HFFc6 (cell line): ENCODE data around the gene PPP2R5C. TPM values are rescaled to one million over a fixed set of nuclear protein-coding genes. Genes with fewer than 3 reads are reported as not detected.

Experiments used
- DNase-seq: peaks from one replicate; pipeline ENCODE4 v3.0.0-alpha.2; 2018
- H3K27ac Mint-ChIP-seq: 2 replicates; pipeline ENCODE4 v1.8.0; 2020; ENCODE audit warnings: mild to moderate bottlenecking, mixed read lengths
- H3K27me3 Mint-ChIP-seq: 2 replicates; pipeline ENCODE4 v1.8.0; 2021; ENCODE audit warnings: mild to moderate bottlenecking, moderate library complexity, mixed read lengths; ENCODE audit not compliant: insufficient read depth
- H3K36me3 Mint-ChIP-seq: 2 replicates; pipeline ENCODE4 v1.8.0; 2021; ENCODE audit warnings: low read depth, mixed read lengths
- H3K4me1 Mint-ChIP-seq: 2 replicates; pipeline ENCODE4 v1.8.0; 2020; ENCODE audit warnings: low read depth, mixed read lengths
- H3K4me3 Mint-ChIP-seq: 2 replicates; pipeline ENCODE4 v1.8.0; 2020; ENCODE audit warnings: mild to moderate bottlenecking, moderate library complexity, mixed read lengths
- H3K9me3 Mint-ChIP-seq: 2 replicates; pipeline ENCODE4 v1.8.0; 2020; ENCODE audit warnings: mild to moderate bottlenecking, mixed read lengths
- CTCF ChIP-seq: fragments of 200-600 bp; sonication (generic); IDR thresholded peaks from 2 replicates; pipeline ENCODE4 v1.5.0; 2021; ENCODE audit warnings: antibody characterized with exemption, mild to moderate bottlenecking
- total RNA-seq, 6 experiments: library from RNA; stranded (reverse); fragmentation: NEBNext Ultra II Directional; extraction: Animal tissue kit (Norgen Biotek cat#: 25700); gene quantifications; 2 replicates in 1 of 6; 3 replicates in 5 of 6; pipeline ENCODE4 v1.2.3, GENCODE V29; 2021

The PPP2R5C gene
- total RNA-seq, 6 experiments from 2014 or later: 108 to 128 (median 122) TPM

- H3K27ac Mint-ChIP-seq: peak overlapping the region; percentile 27; the same call in 1 of the 2 replicates
- peaks cover 3% of the 10 kb centered on the region; the same call in 1 of the 2 replicates for H3K36me3 Mint-ChIP-seq
- DNase-seq: no peak
- no peaks in the 10 kb centered on the region for H3K9me3 Mint-ChIP-seq
- H3K27me3 Mint-ChIP-seq: peaks cover 12% of the 10 kb centered on the region
- no peak for TF ChIP-seq CTCF
- H3K4me3 Mint-ChIP-seq: peak overlapping the region; percentile 90
- peaks cover 12% of the 10 kb centered on the region for H3K4me1 Mint-ChIP-seq
These were observed 496 bp downstream of the PPP2R5C start for GRCh38 chr14:101761881-101762529.

GRCh38 chr14:101762530-101763101 lies 1.1 kb downstream of the PPP2R5C start:
- peaks cover 3% of the 10 kb centered on the region; the same call in 1 of the 2 replicates for H3K36me3 Mint-ChIP-seq
- peak overlapping the region; percentile 90 for H3K4me3 Mint-ChIP-seq
- no peak for DNase-seq
- no peak overlapping the region; the same call in 1 of the 2 replicates for H3K27ac Mint-ChIP-seq
- peaks cover 12% of the 10 kb centered on the region for H3K4me1 Mint-ChIP-seq
- H3K9me3 Mint-ChIP-seq: no peaks in the 10 kb centered on the region
- no peak for TF ChIP-seq CTCF
- peaks cover 8% of the 10 kb centered on the region for H3K27me3 Mint-ChIP-seq

- no peak for DNase-seq
- no peak overlapping the region; the same call in 1 of the 2 replicates for H3K4me3 Mint-ChIP-seq
- TF ChIP-seq CTCF: no peak
- peaks cover 3% of the 10 kb centered on the region; the same call in 1 of the 2 replicates for H3K36me3 Mint-ChIP-seq
- H3K27ac Mint-ChIP-seq: no peak overlapping the region
- peaks cover 2% of the 10 kb centered on the region; the same call in 1 of the 2 replicates for H3K27me3 Mint-ChIP-seq
- no peaks in the 10 kb centered on the region for H3K9me3 Mint-ChIP-seq
- H3K4me1 Mint-ChIP-seq: peaks cover 12% of the 10 kb centered on the region
These were observed 2.6 kb downstream of the PPP2R5C start for GRCh38 chr14:101763941-101764709.

GRCh38 chr14:101767618-101768362 lies 6.3 kb downstream of the PPP2R5C start:
- Mint-ChIP-seq H3K27me3 (no peaks in the 10 kb centered on the region; the same call in 1 of the 2 replicates), H3K36me3 (peaks cover 3% of the 10 kb centered on the region; the same call in 1 of the 2 replicates), H3K4me1 (peaks cover 8% of the 10 kb centered on the region), H3K27ac (no peak overlapping the region), H3K4me3 (no peak overlapping the region), H3K9me3 (no peaks in the 10 kb centered on the region)
- no peak for TF ChIP-seq CTCF
- DNase-seq: no peak

- Mint-ChIP-seq H3K9me3 (no peaks in the 10 kb centered on the region), H3K4me1 (peaks cover 7% of the 10 kb centered on the region), H3K27me3 (no peaks in the 10 kb centered on the region; the same call in 1 of the 2 replicates), H3K27ac (no peak overlapping the region), H3K4me3 (no peak overlapping the region), H3K36me3 (no peaks in the 10 kb centered on the region)
- TF ChIP-seq CTCF: no peak
- no peak for DNase-seq
These were observed 8.7 kb downstream of the PPP2R5C start for GRCh38 chr14:101770183-101770582.
